ENCODE results near the gene NSUN6.
"Not testable (repeated sequence)": the region's sequence is repeated elsewhere in the genome, so short reads cannot be mapped to it uniquely, and the experiment has no call there.

Gene NSUN6

DNA sequence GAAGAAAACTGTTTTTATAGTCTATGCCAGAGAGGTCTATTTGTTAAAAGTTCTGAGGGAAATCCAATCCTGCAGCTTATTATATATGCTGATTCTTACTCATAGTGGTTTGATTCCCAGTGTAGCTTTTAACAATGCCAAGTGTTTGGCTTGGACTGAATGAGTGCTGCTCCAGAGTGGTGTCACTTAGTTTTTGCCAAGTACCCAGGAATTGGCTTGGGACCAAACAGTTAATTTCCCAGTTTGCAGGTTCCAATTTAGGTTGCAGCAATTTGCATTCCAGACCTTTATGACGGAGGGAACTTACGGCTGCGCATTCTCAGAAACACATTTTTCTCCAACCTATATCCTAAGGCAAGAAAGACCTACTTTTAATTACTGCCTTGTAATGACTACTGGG is 32.4 kb downstream of the NSUN6 start:
- no peak for DNase-seq (ENCODE audit: low read depth, low spot score)
- H3K4me3 ChIP-seq (ENCODE audit: low read length): no peak overlapping the region

DNA sequence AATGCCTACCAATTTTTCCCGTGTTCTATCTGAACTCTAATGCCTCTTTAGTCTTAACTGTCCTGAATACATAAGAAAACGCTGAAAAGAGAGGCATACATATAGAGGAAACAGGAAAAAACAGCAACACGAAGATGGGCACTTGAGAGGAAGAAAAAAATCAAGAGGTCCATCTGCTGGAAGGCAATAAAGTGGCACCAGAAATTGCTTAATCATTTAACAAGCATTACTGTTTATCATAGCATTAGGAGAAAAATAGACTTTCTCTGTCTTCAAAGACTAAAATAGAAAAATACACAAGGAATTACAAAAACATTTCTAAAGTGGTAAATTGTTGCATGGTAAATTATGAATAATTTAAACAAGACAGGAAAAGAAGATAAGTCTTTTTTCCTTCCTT is 35.0 kb downstream of the NSUN6 start:
- DNase-seq (ENCODE audit: low read depth, low spot score): no peak
- H3K4me3 ChIP-seq (ENCODE audit: low read length): no peak overlapping the region

DNA sequence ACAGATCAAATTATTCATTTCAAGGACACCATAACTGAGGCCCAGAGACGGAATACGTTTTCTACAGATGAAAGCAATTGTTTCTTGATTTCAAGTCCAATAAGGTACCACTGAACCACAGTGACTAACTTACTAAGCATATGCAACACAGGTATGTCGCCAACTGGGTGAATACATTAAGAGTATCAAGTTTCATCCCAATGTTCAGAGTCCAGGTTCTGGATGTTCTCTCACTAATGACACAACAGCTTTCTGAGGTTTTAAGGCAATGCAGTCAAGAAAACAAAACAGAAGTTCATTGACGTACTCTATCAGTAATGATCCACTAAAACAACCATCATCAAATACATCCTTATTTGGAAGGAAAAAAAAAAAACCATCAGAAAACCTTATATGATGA is 35.8 kb downstream of the NSUN6 start:
- DNase-seq (ENCODE audit: low read depth, low spot score): no peak
- no peak overlapping the region for H3K4me3 ChIP-seq (ENCODE audit: low read length)

DNA sequence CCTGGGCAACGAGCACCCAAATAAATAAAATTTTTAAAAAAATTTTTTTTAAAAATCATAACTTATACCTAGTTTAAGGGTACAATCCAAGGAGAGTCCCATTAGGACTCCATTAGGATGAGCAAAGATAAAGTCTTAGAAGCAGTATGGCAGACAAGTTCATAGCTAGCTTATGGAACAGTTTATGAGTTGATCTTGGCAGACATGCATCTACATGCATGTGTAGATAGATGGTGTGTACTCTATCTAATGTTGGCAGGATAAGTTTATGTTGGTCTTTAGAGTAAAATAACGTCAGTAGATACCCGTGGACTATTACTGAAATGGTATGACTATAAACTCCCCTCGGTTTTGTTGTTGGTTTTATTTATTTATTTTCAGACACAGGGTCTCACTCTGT is 40.2 kb downstream of the NSUN6 start:
- H3K4me3 ChIP-seq (ENCODE audit: low read length): no peak overlapping the region

DNA sequence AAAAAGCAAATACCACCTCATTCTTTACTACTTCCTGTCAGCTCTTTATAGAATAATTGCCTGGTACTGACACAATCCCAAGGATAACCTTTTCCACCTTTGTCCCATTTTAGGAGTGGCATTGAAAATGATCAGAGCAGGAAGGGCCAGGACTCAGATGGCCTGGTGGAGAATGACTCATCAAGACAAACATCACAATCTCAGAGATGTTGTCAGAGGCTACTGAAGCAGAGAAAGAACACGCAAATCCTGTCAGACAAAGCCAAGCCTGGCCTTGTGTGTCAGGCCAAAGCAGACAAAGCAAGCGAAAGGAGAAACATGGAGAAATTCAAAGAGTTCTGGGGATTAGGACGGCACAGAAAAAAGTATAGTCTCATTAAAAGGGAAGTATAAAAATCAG is 40.9 kb downstream of the NSUN6 start:
- DNase-seq (ENCODE audit: low read depth, low spot score): no peak
- no peak overlapping the region for H3K4me3 ChIP-seq (ENCODE audit: low read length)

More for the DNA sequence above, 40.2 kb downstream of the NSUN6 start:
- no peak for DNase-seq (ENCODE audit: low read depth, low spot score)

DNA sequence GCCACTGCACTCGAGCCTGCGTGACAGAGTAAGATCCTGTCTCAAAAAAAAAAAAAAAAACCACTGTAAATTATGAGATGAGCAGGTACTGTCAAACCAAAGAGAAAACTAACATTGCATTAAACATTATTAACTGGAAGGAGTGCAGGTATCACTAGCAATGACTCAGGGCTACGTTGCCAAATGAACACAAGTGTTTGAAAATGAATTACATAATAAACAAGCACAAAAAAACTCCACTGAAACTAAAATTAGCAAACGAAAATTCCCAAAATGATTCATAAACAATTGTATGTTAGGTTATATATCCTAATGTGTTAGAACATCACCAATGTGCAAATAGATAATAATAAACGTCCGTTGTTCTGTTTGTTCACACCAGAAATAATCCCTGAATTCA is 42.8 kb downstream of the NSUN6 start:
- no peak overlapping the region for H3K4me3 ChIP-seq (ENCODE audit: low read length)
- DNase-seq (ENCODE audit: low read depth, low spot score): no peak

DNA sequence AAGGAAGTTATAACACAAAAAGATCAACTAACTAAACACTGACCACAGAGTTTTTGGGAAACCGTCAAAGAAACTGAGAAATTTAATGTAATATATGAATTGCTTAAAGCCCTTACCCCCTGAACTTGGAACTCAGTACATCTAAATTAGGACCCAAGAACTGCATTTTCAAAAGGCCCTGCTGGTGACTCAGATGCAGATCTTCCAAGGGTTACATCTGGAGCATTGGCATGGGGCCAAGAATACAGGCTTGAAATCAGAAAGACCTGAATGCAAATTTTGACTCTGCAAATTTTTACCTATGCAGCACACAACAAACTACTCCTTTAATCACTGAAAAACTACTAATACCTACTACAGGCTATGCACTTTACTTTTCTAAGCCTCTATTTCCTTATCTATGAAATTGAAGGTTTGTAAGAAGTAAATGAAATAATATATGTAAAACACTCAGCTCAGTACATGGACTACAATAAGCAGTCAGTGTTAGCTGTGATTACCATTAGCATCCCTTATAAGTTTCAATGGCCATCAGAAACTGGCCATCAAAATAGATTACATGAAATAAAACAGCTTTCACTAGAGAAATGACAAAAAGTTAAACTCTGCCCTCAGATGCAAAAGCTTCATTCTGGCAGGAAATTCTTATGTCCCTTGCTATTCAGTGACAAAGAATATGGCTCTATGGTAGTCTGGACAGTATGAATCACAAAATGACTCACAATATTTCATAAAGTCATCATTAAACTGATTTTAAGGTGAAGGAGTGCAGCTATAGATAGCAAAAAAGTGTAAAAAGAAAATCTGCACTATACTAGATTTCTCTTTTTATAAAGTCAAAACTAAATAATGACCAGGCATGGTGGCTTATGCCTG is 43.6 kb downstream of the NSUN6 start:
- DNase-seq (ENCODE audit: low read depth, low spot score): peak; percentile 18
- H3K4me3 ChIP-seq (ENCODE audit: low read length): no peak overlapping the region

DNA sequence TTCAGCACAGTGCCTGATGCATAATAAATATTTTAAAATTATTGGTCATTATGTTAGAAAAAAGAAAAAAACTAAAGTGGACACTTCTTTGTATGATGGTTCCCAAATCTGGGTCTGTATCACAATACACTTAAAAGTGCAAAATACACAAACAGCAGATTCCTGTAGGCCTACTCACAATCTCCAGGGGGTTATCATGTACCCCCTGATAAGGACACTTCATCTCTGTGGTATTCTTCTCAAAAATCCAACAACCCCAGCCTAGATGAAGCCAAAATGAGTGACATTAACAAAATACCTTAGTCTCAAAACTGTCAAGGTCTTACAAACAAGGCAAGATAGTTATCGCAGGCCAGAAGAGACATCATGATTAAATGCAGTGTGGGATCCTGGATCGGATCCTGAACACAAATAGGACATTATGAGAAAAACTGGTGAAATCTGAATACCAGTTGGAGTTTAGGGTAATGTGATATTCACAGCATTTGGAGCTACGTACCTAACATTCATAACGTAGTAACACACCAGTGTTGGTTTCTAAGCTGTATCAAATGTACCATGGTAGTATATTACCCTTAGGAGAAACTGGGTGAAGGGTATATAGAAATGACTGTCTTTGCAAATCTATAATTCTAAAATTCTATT is 45.2 kb downstream of the NSUN6 start:
- H3K4me3 ChIP-seq (ENCODE audit: low read length): no peak overlapping the region
- no peak for DNase-seq (ENCODE audit: low read depth, low spot score)

DNA sequence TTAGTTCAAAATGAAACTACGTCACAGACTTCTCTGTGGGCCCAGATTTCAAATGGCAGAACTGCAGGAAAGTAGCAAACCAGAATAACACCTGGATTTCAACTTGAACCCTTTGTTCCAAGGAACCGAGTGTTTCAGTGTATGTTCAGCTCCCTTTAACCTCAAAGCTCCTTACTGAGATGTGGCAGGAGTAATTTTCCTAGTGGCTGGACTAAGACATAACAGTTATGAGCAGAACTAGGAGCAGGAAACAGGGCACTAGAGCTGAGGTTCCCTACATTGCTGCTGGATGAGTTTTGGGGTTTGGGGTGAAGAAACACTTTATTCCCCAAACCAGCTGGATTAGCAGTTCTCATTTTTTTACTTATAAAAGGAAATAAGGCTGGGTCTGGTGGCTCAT is 50.1 kb downstream of the NSUN6 start:
- DNase-seq (ENCODE audit: low read depth, low spot score): no peak
- no peak overlapping the region for H3K4me3 ChIP-seq (ENCODE audit: low read length)

DNA sequence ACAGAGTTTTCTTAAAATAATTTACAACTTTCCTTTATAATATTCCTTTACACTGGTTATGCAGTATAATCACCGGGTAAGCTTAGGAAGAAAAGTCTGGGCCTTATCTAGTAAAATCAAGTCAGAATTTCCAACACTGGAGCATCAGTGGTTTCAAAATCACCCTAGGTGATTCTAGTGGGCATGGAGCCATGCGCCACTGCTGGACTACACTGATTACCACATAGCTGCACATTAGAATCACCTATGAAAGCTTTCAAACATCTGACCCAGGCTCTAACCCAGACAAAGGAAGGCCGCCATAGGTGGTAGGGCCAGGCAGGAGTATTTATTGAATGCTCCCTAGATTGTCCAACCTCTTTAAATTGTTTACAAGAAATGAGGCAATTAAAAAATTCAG is 52.0 kb downstream of the NSUN6 start:
- no peak overlapping the region for H3K4me3 ChIP-seq (ENCODE audit: low read length)
- DNase-seq (ENCODE audit: low read depth, low spot score): no peak

DNA sequence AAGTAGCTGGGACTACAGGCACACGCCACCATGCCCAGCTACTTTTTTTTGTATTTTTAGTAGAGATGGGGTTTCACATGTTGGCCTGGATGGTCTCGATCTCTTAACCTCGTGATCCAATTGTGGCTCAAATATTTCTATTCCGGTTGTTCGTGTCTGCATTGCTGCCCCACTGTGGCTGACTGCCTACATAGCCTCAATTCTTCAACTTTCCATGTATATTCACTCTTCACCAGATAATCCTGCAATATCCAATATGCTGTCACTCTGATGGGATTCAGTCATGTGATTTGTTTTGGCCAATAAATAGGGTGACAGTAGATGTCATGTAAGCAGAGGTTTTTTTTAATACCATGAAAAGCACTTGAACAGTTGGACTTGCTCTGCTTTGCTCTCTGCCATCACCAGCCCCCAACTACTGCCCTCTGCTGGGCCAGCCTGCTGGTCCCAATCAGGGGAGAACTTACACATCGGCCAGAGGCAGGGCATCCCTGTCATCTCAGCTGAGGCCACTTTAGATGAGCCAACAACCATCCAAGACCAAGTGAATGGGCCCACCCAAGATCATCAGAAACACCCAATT is 56.7 kb downstream of the NSUN6 start:
- H3K4me3 ChIP-seq (ENCODE audit: low read length): no peak overlapping the region
- no peak for DNase-seq (ENCODE audit: low read depth, low spot score)

DNA sequence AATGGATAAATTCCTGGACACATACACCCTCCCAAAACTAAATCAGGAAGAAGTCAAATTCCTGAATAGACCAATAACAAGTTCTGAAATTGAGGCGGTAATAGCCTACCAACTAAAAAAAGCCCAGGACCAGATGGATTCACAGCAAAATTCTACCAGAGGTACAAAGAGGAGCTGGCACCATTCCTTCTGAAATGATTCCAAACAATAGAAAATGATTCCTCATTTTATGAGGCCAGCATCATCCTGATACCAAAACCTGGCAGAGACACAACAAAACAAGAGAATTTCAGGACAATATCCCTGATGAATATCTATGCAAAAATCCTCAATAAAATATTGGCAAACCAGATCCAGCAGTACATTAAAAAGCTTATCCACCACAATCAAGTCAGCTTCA is 60.2 kb downstream of the NSUN6 start:
- not testable (repeated sequence) for DNase-seq (ENCODE audit: low read depth, low spot score); H3K4me3 ChIP-seq (ENCODE audit: low read length)

DNA sequence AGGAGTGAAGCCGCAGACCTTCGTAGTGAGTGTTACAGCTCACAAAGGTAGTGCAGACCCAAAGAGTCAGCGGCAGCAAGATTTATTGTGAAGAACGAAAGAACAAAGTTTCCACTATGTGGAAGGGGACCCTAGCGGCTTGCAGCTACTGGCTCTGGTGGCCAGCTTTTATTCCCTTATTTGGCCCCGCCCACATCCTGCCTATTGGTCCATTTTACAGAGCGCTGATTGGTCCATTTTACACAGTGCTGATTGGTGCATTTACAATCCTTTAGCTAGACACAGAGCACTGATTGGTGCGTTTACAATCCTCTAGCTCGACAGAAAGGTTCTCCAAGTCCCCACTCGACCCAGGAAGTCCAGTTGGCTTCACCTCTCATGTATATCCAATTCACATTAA is 64.8 kb downstream of the NSUN6 start:
- DNase-seq (ENCODE audit: low read depth, low spot score); H3K4me3 ChIP-seq (ENCODE audit: low read length): not testable (repeated sequence)

DNA sequence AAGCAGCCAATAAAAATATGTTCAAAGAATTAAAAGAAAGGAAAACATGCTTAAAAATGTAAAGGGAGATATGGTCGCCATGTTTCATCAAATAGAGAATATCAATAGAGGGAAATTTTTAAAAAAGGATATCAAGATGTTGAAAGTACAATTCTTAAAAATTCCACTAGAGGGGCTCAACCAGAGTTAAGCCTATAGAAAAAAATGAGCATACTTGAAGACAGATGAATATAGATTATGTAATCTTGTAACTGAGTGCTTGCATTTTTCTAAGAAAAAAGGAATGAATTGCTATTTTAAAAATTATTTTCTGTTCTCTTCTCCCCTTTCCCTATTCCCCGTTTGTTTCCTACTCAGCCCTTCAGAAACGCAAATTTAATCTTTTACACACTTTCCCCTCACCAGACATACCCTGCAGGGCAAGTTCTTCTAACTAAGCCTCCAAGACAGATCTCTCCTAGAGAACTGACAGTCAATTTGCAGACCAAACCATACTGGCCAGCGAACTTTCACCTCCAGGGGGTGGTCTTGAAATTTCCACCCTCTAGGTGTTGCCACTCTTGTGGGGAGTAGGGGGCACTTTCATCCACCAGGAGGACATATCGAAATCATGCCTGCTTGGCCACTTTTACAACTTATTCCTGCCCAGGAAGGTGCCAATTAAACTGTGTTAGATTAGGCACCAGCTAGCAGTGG is 67.7 kb downstream of the NSUN6 start:
- no peak overlapping the region for H3K4me3 ChIP-seq (ENCODE audit: low read length)
- DNase-seq (ENCODE audit: low read depth, low spot score): peak; percentile 37

DNA sequence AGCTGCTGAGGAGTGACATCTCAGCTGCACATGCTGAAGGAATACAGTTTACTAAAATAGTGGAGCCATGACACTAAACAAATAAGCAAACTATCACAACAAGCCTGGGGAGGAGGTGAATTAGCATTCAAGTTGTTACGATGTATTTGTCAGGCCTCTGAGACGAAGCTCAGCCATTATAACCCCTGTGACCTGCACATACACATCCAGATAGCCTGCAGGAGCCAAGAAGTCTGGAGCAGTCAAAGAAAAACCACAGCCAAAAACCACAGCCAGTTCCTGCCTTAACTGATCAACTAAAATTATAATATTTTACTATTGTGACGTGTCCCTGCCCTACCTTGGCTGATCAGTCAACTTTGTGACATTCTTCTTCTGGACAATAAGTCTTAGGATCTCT is 68.6 kb downstream of the NSUN6 start:
- peak overlapping the region; percentile 27 for H3K4me3 ChIP-seq (ENCODE audit: low read length)

DNA sequence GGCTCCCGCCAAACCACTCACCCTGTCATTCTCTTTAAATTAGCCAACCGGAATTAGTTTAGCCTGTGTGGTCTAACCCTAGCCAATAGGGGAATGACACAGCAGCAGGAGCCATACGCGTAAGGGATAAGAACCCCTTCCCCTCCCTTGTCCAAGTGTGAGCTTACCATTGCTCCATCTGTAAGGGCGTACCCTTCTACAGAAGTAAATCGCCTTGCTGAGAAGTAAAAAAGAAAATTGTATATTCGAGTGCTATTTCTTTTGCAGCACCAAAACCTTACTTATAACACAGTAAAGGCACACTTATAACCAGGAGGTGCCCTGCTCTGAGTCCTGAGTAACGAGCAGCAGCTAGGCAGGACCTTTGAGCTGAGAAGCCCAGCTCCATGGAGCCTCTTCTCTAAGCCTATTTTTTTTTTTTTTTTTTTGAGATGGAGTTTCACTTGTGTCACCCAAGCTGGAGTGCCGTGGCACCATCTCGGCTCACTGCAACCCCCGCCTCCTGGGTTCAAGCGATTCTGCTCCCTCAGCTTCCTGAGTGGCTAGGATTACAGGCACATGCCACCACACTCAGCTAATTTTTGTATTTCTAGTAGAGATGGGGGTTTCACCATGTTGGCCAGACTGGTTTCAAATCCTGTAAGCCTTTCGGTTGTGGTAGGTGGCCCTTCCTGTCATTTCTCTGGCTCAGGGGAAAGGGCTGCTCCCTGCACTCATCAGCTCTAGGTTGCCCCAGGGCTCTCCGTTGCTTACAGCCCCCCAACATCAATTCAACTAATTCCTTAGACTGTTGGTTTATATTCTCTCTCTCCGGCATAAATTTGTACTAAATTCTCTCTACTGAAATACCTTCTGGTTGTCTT is 73.3 kb downstream of the NSUN6 start:
- no peak overlapping the region for H3K4me3 ChIP-seq (ENCODE audit: low read length)
- DNase-seq (ENCODE audit: low read depth, low spot score): no peak

More for the DNA sequence above, 68.6 kb downstream of the NSUN6 start:
- peak; percentile 77 for DNase-seq (ENCODE audit: low read depth, low spot score)

DNA sequence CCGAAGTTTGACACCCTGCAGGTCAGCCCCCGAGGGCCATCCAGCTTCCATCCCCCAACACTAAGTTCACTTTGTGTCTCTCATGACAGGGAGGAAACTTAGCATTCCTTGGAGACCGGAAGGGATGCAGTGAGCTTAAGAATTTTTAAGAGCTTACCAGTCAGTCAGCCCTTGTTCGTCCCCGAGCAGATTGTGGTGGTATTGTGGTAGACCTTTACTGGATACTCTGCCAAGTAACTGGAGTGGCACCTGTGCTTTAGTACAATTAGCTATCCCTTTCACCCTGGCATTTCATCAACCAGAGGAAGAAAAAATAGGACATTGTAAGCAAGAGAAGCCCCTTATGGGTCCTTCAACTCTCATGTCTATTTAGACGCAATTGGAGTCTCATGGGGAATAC is 74.8 kb downstream of the NSUN6 start:
- DNase-seq (ENCODE audit: low read depth, low spot score): no peak
- H3K4me3 ChIP-seq (ENCODE audit: low read length): no peak overlapping the region

DNA sequence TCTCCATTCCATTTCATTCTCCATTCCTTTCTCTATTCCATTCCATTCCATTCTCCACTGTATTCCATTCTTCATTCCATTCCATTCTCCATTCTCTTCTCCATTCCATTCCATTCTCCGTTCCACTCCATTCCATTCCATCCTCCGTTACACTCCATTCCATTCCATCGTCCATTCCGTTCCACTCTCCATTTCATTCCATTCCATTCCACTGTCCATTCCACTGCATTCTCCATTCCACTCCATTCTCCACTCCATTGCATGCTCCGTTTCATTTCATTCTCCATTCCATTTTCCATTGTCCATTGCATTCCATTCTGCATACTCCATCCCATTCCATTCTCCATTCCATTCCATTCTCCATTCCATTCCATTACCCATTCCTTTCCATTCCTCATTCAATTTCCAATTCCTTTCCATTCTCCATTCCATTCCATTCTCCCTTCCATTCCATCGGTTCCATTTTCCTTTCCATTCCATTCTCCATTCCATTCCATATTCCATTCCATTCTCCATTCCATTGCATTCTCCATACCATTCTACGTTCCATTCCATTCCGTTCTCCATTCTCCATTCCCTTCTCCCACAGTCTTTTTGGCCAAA is 78.3 kb downstream of the NSUN6 start:
- no peak for DNase-seq (ENCODE audit: low read depth, low spot score)
- H3K4me3 ChIP-seq (ENCODE audit: low read length): no peak overlapping the region

DNA sequence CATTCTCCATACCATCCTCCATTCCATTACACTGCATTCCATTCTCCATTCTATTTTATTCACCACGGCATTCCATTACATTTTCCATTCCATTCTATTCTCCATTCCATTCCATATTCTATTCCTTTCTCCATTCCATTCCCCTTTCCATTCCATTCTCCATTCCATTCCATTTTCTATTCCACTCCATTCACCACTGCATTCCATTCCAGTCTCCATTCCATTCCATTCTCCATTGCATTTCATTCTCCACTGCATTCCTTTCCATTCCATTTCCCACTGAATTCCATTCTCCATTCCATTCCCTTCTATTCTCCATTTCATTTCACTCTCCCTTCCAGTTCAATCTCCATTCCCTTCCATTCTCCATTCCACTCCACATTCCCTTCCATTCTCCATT is 79.6 kb downstream of the NSUN6 start:
- no peak overlapping the region for H3K4me3 ChIP-seq (ENCODE audit: low read length)
- DNase-seq (ENCODE audit: low read depth, low spot score): no peak

Data from Jurkat, Clone E6-1 (cell line).